Liver (tissue), 3 donors: ENCODE measurements around the gene TCEA2.

Experiments
- CTCF ChIP-seq: fragments of 150-350 bp; IDR thresholded peaks from 2 replicates; pipeline ENCODE4 v1.5.1; 2017; ENCODE audit warnings: improper control_type of control experiment, low read depth, low read length; ENCODE audit not compliant: missing input control
- MAX ChIP-seq: IDR thresholded peaks from 2 replicates; pipeline ENCODE4 v1.6.1; 2016; ENCODE audit warnings: antibody characterized with exemption
- NR2F2 ChIP-seq: IDR thresholded peaks from 2 replicates; pipeline ENCODE4 v1.6.1; 2016; ENCODE audit warnings: antibody characterized with exemption
- donor health status: healthy.
- donor health status: healthy.

- no peak for TF ChIP-seq MAX
- no peak for TF ChIP-seq NR2F2
- TF ChIP-seq CTCF: no peak
Measured at GRCh38 chr20:64099086-64099786, 36.2 kb downstream of the TCEA2 start.
